HG03135 (cell line): ENCODE results near the gene DPYD.
A peak's percentile ranks its signal among the peaks of the same experiment; 100 is the strongest.

Source experiments
- ATAC-seq: cut with Tn5 transposase; IDR thresholded peaks from one replicate; pipeline ENCODE4 v1.9.1; 2021; ENCODE audit warnings: mild to moderate bottlenecking, moderate library complexity; ENCODE audit not compliant: unreplicated experiment

The DPYD gene

DNA sequence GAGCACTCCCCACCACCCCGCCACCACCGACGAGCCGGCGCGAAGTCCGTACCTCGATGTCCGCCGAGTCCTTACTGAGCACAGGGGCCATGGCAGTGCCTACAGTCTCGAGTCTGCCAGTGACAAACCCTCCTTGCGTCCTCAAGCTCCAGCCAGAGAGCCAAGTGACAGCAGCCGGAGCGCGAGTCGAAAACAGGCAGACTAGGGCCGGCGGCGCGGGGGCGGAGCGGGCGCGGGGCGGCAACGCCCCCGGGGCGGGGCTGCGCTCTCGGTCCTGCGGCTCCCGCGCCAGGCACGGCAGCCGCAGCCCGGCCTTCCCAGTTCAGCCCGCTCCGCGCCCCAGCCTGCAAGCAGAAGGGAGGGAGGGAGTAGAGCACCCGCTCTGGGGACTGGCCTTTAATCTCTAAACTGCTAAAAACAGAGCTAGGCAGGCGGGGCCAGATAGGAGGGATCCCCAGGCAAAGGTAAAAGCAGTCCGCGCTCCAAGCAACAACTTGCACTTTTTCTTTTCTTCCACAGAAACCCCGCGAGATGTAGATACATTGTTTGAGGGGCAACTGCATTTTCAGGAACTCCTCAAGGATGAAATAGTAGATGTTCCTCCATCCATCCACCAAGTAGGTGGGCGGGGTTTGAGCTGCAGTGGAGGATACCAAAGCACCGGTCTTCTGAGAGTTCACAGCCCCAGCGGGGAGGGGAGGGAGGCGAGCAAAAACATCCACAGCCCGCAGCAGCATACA is at the start of gene DPYD:
Gene DPYD, minus strand, starts transcription at position 203 of the 740 bp plus-strand sequence. Its CDS starts 112 bp downstream, at position 91.
- peak; percentile 90 for ATAC-seq

DNA sequence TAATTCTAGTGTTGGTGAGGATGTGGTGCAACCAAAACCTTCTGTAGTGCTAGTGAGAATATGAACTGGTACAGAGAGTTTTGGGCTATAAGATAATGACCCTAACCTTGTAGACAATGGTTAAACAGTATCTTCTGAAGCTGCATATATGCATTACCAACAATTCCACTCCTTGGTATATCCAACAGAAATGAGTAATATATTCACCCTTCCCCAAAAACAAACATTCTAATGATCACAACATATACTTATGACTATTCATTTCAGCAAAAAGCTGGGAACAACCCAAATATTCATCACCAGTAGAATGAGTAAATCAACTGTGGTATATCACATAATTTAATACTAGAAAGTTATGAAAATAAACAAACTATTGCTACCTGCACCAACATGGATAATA is 39.6 kb upstream of the DPYD start:
- ATAC-seq = no peak

DNA sequence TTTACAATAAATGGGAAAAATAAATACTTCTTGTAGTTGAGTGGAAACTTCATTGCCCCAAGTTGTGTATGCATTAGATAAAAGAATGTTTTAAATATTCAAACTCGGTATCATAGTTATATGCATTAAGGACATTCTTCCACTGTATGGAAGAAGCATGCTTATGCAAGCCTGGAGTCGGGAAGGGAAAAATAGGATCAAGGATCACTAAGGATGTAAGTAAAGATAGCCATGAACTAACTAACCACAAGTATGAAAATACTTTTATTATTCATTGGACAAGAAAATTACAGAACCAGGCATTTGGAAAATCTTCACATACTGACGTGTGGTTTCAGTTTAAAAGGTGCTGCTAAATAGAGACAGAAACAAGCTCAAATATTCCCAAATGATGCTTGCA is 26.9 kb upstream of the DPYD start:
- ATAC-seq = no peak

DNA sequence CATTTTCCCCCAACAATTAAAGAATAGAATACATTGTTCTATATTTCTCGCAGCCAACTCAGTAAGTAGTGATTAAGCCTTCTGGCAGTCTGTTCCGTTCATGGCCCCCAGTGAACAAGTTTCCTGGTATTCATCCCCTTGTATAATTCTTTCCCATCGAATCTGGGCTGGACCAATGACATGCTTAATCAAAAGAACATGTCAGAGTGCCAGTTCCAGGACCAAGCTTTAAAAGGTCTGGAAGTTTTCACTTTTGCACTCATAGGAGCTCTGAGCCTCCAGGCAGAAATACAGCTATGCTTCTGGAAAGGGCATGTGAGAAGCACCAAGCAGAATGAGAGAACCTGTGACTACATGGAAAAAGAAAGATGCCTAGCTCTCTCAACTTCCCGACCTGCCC is 22.5 kb upstream of the DPYD start:
- no peak for ATAC-seq

DNA sequence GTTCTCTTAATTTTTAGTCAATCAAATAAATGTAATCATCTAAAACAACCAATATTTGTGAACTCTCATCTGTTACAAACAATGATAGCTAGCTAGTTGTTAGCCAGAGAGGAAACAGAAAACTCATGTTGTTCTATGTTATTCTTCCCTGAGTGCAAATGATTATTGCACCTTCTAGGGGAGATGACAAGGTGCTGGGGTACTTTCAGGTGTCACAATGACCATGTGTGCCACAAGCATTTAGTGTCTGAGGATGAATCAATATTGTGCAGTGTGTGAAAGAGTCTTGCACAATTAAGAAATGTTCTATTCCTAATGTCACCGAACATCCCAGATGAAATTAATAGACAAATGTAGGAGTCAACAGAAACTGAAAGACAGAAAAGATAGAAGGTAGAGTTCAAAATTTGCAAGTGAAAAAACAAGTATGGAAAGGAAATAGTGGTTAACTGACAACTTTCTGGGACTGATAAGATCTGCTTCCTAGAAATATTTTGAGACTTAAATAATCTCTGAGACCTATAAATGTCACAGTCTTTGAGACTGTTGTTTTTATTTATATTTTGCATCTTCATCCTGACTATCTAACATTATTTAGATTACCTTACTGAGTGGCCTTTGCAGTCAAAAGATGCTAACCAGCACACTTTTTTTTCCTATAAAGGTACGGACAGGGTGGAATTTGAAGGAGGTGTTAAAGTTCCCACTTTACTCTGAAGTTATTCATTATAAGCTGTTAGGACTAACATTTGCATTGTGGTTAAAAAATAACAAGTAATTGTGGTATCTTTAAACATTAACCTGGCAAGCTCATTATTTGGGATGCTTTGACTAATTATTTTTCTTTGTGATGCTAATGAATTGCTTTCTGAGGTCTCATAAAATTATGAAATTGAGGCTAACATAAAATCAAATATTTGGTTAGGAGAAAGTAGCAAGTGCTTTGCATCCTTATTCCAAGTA is 21.6 kb upstream of the DPYD start:
- ATAC-seq = no peak

GRCh38 chr1:97938285-97938642 is 17.4 kb upstream of the DPYD start:
- ATAC-seq = no peak

GRCh38 chr1:97936976-97937375 is 16.1 kb upstream of the DPYD start:
- no peak for ATAC-seq

GRCh38 chr1:97934491-97934890 is 13.7 kb upstream of the DPYD start:
- no peak for ATAC-seq

GRCh38 chr1:97929874-97930851 is 9.3 kb upstream of the DPYD start:
- no peak for ATAC-seq

- no peak for ATAC-seq
Observed at GRCh38 chr1:97926017-97926708, 5.3 kb upstream of the DPYD start.

GRCh38 chr1:97925151-97925550 is 4.3 kb upstream of the DPYD start:
- no peak for ATAC-seq

- ATAC-seq = no peak
Observed at GRCh38 chr1:97923811-97924210, 3.0 kb upstream of the DPYD start.

GRCh38 chr1:97920276-97920831 is 480 bp downstream of the DPYD start:
- ATAC-seq = peak; percentile 7

- ATAC-seq = no peak
Observed at GRCh38 chr1:97919585-97920261, 1.1 kb downstream of the DPYD start.

DNA sequence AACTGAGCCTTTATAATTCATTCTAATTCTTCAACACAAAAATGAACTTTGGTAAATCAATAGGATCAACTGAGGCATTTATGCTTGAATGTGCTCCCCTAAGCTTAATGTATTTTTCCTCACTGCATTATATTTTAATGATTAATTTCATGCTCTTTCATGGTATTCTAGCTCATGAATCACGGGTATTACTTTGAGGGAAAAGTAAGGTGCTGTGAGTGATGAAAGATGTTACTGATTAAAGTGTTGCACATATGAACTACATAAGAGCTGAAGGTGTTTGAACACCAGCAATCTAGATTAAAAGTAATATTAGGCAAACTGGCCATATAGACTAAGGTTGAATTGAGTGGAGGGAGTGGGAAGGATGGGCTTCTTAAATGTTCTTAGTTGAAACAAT is 1.9 kb downstream of the DPYD start:
- ATAC-seq = no peak

DNA sequence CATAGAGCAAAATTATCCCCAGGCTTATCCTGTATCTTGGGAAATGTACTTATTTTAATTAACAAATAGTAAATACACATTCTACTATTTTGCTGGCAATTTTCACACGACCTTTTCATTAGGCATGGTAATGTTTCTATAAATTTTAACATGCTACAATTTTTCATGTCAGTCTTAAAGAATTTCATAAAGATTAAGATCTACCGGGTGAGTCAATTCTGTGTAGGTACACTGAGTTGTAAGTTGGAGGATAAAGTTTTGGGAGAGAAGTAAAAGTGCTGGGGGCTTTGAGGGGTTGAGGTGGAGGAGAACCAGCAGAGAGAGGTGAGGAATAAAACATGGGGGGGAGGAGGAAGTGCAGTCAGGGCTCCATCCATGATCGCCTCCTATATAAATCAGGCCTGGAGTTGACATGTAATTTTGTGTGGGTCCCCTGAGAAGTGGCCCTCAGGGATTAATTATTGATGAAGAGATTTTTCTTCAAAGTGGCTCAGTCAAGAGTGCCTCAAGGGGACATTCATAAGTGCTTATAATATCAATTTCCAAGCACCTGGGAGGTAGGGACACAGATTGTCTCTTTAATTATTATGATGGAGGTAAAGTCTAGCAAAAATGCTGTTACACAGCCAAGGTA is 7.2 kb downstream of the DPYD start:
- no peak for ATAC-seq

GRCh38 chr1:97911266-97912215 is 9.3 kb downstream of the DPYD start:
- no peak for ATAC-seq

DNA sequence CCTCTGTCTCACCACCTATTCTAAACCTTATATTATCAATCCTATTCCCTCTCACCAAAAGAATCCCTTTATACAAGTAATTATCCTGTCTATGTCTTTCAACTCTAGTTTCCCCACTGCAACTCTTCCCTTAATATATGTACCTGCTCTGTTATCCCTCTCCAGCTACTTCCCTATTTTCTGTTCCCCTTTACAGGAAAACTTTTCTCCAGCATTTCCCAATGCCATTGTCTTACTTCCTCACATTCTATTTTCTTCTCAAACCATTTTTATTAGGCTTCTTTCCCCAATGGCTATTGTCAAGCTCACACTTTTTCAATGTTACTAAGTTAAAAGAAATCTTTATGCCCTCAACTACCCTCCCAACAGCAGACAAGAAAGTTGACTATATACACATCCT is 11.6 kb downstream of the DPYD start:
- no peak for ATAC-seq
